HEK293T (cell line): ENCODE measurements around the gene TMEM98.

Experiments
- ARNT ChIP-seq: fragments of 450-650 bp; IDR thresholded peaks from 2 replicates; pipeline ENCODE4 v1.6.1; 2017; ENCODE audit warnings: mild to moderate bottlenecking
- BHLHE40 ChIP-seq: fragments of 450-650 bp; IDR thresholded peaks from 2 replicates; pipeline ENCODE4 v1.6.1; 2016; ENCODE audit warnings: mild to moderate bottlenecking, moderate library complexity, borderline replicate concordance
- ELF4 ChIP-seq: fragments of 450-650 bp; IDR thresholded peaks from 2 replicates; pipeline ENCODE4 v1.6.1; 2017; ENCODE audit warnings: antibody characterized with exemption
- FOXA1 ChIP-seq: fragments of 450-650 bp; IDR thresholded peaks from 2 replicates; pipeline ENCODE4 v1.6.1; 2016; ENCODE audit warnings: mild to moderate bottlenecking
- FOXM1 ChIP-seq: fragments of 450-650 bp; IDR thresholded peaks from 2 replicates; pipeline ENCODE4 v1.6.1; 2017; ENCODE audit warnings: mild to moderate bottlenecking, borderline replicate concordance
- LEF1 ChIP-seq: fragments of 450-650 bp; IDR thresholded peaks from 2 replicates; pipeline ENCODE4 v1.6.1; 2017; ENCODE audit warnings: mild to moderate bottlenecking, borderline replicate concordance
- NFRKB ChIP-seq: fragments of 450-650 bp; IDR thresholded peaks from 2 replicates; pipeline ENCODE4 v1.6.1; 2016; ENCODE audit warnings: mild to moderate bottlenecking, moderate library complexity
- PKNOX1 ChIP-seq: fragments of 450-650 bp; IDR thresholded peaks from 2 replicates; pipeline ENCODE4 v1.6.1; 2016
- SP1 ChIP-seq: fragments of 450-650 bp; IDR thresholded peaks from 2 replicates; pipeline ENCODE4 v1.6.1; 2017
- SUZ12 ChIP-seq: fragments of 450-650 bp; IDR thresholded peaks from 2 replicates; pipeline ENCODE4 v1.6.1; 2016; ENCODE audit warnings: mild to moderate bottlenecking
- TARDBP ChIP-seq: fragments of 450-650 bp; IDR thresholded peaks from 2 replicates; pipeline ENCODE4 v1.6.1; 2016
- ZNF384 ChIP-seq: fragments of 450-650 bp; IDR thresholded peaks from 2 replicates; pipeline ENCODE4 v1.6.1; 2016

GRCh38 chr17:32992321-32993033 is 64.5 kb downstream of the TMEM98 start:
- no peak for TF ChIP-seq LEF1
- TF ChIP-seq ZNF384, result no peak
- TF ChIP-seq PKNOX1, result no peak
- no peak for TF ChIP-seq ELF4
- no peak for TF ChIP-seq SP1
- no peak for TF ChIP-seq FOXA1
- no peak for TF ChIP-seq FOXM1
- TF ChIP-seq BHLHE40, result no peak
- TF ChIP-seq SUZ12, result no peak
- no peak for TF ChIP-seq ARNT
- no peak for TF ChIP-seq TARDBP
- TF ChIP-seq NFRKB, result no peak
